Measurements from ENCODE around the gene RERE. TPM values are rescaled to one million over a fixed set of nuclear protein-coding genes. Genes with fewer than 3 reads are reported as not detected.

The RERE gene
- total RNA-seq, 1 experiment from 2014 or later: 40.6 TPM

DNA sequence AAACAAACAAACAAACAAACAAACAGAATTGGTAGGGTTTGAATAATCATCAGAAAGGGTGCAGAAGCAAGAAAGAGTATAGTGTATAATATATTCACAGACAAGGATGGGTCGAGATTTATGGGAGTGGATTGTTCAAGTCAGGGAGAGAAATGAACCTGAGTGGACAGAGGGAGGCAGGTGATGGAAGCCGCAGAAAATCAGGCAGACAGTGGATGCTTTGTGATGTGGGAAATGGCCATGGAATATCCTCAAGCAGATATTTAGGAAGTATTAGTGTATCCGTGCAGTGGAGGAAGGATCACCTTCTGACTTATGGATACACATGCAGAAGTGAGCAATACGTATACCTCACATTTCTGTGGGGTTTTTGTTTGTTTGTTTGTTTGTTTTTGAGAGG lies 513.6 kb downstream of the RERE start:
- no peaks in the 10 kb centered on the region for H3K27me3 ChIP-seq (ENCODE audit: insufficient read depth, low read length)
- CTCF ChIA-PET: no interaction called here
- H4K20me1 ChIP-seq (ENCODE audit: insufficient read depth): no peaks in the 10 kb centered on the region
- H3K4me1 ChIP-seq (ENCODE audit: control insufficient read depth in 1 of 2, insufficient read depth in 2 of 2, low read length in 2 of 2): peaks cover 3 to 9% of the 10 kb centered on the region in 2 experiments; a peak in 3 of 4 replicates
- no TSS peak for BruUV-seq (replicated peaks)
- POLR2A ChIA-PET: interaction anchor here (1.2 kb wide), 1 partner anchor 100 kb away, joined by 3 read pairs; no protein-coding TSS in a partner anchor
- TF ChIP-seq FOSL1 (IDR thresholded peaks at IDR 0.05; ENCODE audit: low read depth) (no peak), EZH2 (IDR thresholded peaks at IDR 0.05) (no peak), CTCF (IDR thresholded peaks at IDR 0.05 in 2 of 3, conservative IDR thresholded peaks at IDR 0.05 in 1 of 3; ENCODE audit: borderline replicate concordance in 1 of 3, insufficient read depth in 1 of 3, low read depth in 2 of 3, low read length in 2 of 3) (no peak), POLR2A (IDR thresholded peaks at IDR 0.05; ENCODE audit: borderline replicate concordance, extremely low read depth, insufficient read depth, insufficient read length) (no peak), JUND (IDR thresholded peaks at IDR 0.05) (no peak)
- H3K4me3 ChIP-seq (replicated peaks in 1 of 2; ENCODE audit: low read depth in 1 of 2, low read length in 2 of 2): no peak overlapping the region
- DNase-seq (ENCODE audit: low read depth, low spot score) (no peak), ATAC-seq (no peak)
- H2AFZ ChIP-seq (ENCODE audit: low read depth, low read length, poor library complexity, severe bottlenecking): no peak overlapping the region
- no peaks in the 10 kb centered on the region for H3K36me3 ChIP-seq (ENCODE audit: control insufficient read depth in 1 of 2, insufficient read depth in 2 of 2, low read length in 2 of 2)
- intact Hi-C loops (cut with micrococcal nuclease): no loop called here
- no peak overlapping the region for H3K9ac ChIP-seq (ENCODE audit: low read length)
- H3K9me3 ChIP-seq (ENCODE audit: control insufficient read depth in 1 of 2, insufficient read depth in 1 of 2, low read depth in 1 of 2, low read length in 2 of 2): no peaks in the 10 kb centered on the region
- RAD21 ChIA-PET (ENCODE audit: low non-redundant PET in 1 of 2, low total read pairs in 2 of 2, uncharacterized antibody in 2 of 2, unreplicated experiment in 2 of 2): no interaction called here
- H3K4me2 ChIP-seq (ENCODE audit: low read length): no peak overlapping the region
- H3K9me2 ChIP-seq (ENCODE audit: insufficient read depth): no peaks in the 10 kb centered on the region
- no peaks in the 10 kb centered on the region for H3K79me2 ChIP-seq (ENCODE audit: insufficient read depth, low read length)
- H3K27ac ChIP-seq (ENCODE audit: low read depth, low read length): no peak overlapping the region

DNA sequence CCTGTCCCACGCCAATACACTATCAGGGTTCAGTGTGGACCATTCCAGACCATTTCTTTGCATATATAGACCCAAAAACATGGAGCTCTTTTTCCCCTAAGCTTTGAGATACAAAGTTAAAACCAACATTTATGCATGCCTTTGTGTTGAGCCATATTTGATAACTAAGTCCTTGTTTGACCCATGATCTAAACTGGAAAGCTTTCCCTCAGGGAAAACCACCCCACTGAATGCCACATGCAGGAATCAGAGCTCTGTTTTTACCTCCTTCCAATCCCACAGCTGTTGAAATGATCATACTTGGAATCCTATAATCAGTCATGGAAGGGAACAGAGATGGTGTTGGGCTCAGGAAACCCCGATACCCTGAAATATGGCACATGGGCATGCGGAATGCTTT lies 514.3 kb downstream of the RERE start:
- DNase-seq (ENCODE audit: low read depth, low spot score): no peak
- Histone ChIP-seq H3K36me3 (ENCODE audit: control insufficient read depth in 1 of 2, insufficient read depth in 2 of 2, low read length in 2 of 2) (no peaks in the 10 kb centered on the region), H3K9ac (ENCODE audit: low read length) (no peak overlapping the region)
- TF ChIP-seq POLR2A (IDR thresholded peaks at IDR 0.05; ENCODE audit: borderline replicate concordance, extremely low read depth, insufficient read depth, insufficient read length): no peak
- no peak for TF ChIP-seq EZH2phosphoT487 (IDR thresholded peaks at IDR 0.05; ENCODE audit: borderline replicate concordance)
- TF ChIP-seq, protein P1, sequence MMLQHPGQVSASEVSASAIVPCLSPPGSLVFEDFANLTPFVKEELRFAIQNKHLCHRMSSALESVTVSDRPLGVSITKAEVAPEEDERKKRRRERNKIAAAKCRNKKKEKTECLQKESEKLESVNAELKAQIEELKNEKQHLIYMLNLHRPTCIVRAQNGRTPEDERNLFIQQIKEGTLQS (IDR thresholded peaks at IDR 0.05): no peak
- TF ChIP-seq SIN3A (IDR thresholded peaks at IDR 0.05; ENCODE audit: low read depth): no peak
- TF ChIP-seq EGR1 (IDR thresholded peaks at IDR 0.05; ENCODE audit: low read depth): no peak
- TF ChIP-seq JUND (IDR thresholded peaks at IDR 0.05): no peak
- TF ChIP-seq ZFX (IDR thresholded peaks at IDR 0.05): no peak
- TF ChIP-seq SRF (IDR thresholded peaks at IDR 0.05; ENCODE audit: low read depth): no peak
- no peak for TF ChIP-seq EZH2 (IDR thresholded peaks at IDR 0.05)
- no peak for TF ChIP-seq FOSL1 (IDR thresholded peaks at IDR 0.05; ENCODE audit: low read depth)
- no peak for TF ChIP-seq SP1 (IDR thresholded peaks at IDR 0.05; ENCODE audit: low read depth)
- no peak for TF ChIP-seq CTCF (IDR thresholded peaks at IDR 0.05 in 2 of 3, conservative IDR thresholded peaks at IDR 0.05 in 1 of 3; ENCODE audit: borderline replicate concordance in 1 of 3, insufficient read depth in 1 of 3, low read depth in 2 of 3, low read length in 2 of 3)
- TF ChIP-seq, protein P2, sequence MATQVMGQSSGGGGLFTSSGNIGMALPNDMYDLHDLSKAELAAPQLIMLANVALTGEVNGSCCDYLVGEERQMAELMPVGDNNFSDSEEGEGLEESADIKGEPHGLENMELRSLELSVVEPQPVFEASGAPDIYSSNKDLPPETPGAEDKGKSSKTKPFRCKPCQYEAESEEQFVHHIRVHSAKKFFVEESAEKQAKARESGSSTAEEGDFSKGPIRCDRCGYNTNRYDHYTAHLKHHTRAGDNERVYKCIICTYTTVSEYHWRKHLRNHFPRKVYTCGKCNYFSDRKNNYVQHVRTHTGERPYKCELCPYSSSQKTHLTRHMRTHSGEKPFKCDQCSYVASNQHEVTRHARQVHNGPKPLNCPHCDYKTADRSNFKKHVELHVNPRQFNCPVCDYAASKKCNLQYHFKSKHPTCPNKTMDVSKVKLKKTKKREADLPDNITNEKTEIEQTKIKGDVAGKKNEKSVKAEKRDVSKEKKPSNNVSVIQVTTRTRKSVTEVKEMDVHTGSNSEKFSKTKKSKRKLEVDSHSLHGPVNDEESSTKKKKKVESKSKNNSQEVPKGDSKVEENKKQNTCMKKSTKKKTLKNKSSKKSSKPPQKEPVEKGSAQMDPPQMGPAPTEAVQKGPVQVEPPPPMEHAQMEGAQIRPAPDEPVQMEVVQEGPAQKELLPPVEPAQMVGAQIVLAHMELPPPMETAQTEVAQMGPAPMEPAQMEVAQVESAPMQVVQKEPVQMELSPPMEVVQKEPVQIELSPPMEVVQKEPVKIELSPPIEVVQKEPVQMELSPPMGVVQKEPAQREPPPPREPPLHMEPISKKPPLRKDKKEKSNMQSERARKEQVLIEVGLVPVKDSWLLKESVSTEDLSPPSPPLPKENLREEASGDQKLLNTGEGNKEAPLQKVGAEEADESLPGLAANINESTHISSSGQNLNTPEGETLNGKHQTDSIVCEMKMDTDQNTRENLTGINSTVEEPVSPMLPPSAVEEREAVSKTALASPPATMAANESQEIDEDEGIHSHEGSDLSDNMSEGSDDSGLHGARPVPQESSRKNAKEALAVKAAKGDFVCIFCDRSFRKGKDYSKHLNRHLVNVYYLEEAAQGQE (IDR thresholded peaks at IDR 0.05; ENCODE audit: low read depth): no peak

More for the DNA sequence above, 514.3 kb downstream of the RERE start:
- Histone ChIP-seq H3K4me1 (ENCODE audit: control insufficient read depth in 1 of 2, insufficient read depth in 2 of 2, low read length in 2 of 2) (peaks cover 3 to 9% of the 10 kb centered on the region in 2 experiments; a peak in 3 of 4 replicates), H3K9me3 (ENCODE audit: control insufficient read depth in 1 of 2, insufficient read depth in 1 of 2, low read depth in 1 of 2, low read length in 2 of 2) (no peaks in the 10 kb centered on the region), H2AFZ (ENCODE audit: low read depth, low read length, poor library complexity, severe bottlenecking) (no peak overlapping the region), H4K20me1 (ENCODE audit: insufficient read depth) (no peaks in the 10 kb centered on the region), H3K27me3 (ENCODE audit: insufficient read depth, low read length) (no peaks in the 10 kb centered on the region), H3K9me2 (ENCODE audit: insufficient read depth) (no peaks in the 10 kb centered on the region), H3K79me2 (ENCODE audit: insufficient read depth, low read length) (no peaks in the 10 kb centered on the region), H3K4me3 (replicated peaks in 1 of 2; ENCODE audit: low read depth in 1 of 2, low read length in 2 of 2) (no peak overlapping the region), H3K4me2 (ENCODE audit: low read length) (no peak overlapping the region), H3K27ac (ENCODE audit: low read depth, low read length) (no peak overlapping the region)
- POLR2A ChIA-PET: no interaction called here
- BruUV-seq (replicated peaks): no TSS peak
- ATAC-seq: no peak
- CTCF ChIA-PET: no interaction called here
- intact Hi-C loops (cut with micrococcal nuclease): no loop called here
- RAD21 ChIA-PET (ENCODE audit: low non-redundant PET in 1 of 2, low total read pairs in 2 of 2, uncharacterized antibody in 2 of 2, unreplicated experiment in 2 of 2): no interaction called here
